Measurements from ENCODE around the gene KLRC4.
"Not testable (repeated sequence)": the region's sequence is repeated elsewhere in the genome, so short reads cannot be mapped to it uniquely, and the experiment has no call there.

KLRC4 gene

DNA sequence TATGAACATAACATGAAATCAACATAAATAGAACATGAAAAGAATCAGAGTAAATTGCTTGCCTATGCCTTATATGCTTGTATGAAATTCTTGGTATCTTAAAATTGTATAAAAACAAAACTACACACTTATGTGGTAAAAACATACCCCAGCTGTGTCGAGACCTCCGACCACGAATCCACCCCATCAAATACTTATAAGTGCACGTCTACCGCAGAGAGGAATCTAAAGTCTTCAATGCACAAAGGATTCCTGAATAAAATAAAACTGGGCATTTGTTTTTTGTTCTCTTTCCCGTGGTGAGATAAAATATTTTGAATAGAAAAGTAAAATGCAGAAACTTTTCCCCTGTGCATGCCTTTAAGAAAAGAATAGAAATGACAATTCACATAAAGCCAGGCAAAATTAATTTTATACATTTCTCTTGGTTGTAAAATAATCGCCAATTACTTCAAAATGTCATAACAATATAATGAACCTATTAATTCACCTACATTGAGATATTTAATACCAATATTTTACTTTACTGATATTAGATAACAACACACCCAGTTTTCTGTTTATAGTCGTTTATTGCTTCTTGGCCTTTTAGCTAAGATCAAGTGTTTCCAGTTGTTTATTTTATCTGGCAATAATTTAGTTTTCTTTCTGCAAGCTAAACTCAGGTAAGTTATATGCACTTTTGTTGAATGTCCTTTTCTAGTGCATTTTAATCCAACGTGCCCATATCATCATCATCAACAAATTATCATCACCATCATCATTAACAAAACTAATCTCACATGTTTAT lies 20.7 kb downstream of the KLRC4 start:
- TF ChIP-seq, protein P1, sequence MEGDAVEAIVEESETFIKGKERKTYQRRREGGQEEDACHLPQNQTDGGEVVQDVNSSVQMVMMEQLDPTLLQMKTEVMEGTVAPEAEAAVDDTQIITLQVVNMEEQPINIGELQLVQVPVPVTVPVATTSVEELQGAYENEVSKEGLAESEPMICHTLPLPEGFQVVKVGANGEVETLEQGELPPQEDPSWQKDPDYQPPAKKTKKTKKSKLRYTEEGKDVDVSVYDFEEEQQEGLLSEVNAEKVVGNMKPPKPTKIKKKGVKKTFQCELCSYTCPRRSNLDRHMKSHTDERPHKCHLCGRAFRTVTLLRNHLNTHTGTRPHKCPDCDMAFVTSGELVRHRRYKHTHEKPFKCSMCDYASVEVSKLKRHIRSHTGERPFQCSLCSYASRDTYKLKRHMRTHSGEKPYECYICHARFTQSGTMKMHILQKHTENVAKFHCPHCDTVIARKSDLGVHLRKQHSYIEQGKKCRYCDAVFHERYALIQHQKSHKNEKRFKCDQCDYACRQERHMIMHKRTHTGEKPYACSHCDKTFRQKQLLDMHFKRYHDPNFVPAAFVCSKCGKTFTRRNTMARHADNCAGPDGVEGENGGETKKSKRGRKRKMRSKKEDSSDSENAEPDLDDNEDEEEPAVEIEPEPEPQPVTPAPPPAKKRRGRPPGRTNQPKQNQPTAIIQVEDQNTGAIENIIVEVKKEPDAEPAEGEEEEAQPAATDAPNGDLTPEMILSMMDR (IDR thresholded peaks at IDR 0.05) = no peak
- TF ChIP-seq ZFX (IDR thresholded peaks at IDR 0.05; ENCODE audit: borderline replicate concordance) = no peak
- no peak overlapping the region for H3K27ac ChIP-seq

DNA sequence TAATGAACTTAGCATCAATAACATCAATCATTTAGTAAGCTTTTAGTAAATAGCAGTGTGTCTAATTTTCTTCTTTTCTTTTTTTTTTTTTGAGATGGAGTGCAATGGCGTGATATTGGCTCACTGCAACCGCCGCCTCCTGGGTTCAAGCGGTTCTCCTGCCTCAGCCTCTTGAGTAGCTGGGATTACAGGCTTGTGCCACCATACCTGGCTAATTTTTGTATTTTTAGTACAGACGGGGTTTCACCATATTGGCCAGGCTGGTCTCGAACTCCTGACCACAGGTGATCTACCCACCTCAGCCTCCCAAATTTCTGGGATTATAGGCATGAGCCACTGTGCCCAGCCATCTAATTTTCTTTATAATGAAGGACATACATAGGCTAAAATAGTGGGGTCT lies 22.1 kb downstream of the KLRC4 start:
- H3K27ac ChIP-seq = not testable (repeated sequence)

DNA sequence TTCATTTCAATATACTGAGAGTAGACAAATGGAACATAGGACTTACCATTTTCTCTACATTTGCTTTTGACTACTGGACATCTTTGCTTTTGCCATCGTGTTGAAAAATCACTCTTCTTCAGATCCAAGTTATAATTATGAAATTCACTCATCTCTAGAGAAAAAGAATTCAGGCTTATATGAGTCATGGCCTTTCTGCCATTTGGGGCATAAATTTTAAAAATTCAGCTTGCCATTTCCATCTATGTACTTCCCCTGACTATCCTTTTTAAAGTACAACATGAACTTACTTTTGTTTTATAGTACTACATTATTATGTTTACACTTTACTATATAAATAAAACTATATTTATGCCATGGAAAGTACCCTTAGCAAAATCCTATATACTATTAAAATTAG lies 22.7 kb downstream of the KLRC4 start:
- TF ChIP-seq, protein P1 (IDR thresholded peaks at IDR 0.05) = no peak
- TF ChIP-seq ZFX (IDR thresholded peaks at IDR 0.05; ENCODE audit: borderline replicate concordance) = no peak
- no peak overlapping the region for H3K27ac ChIP-seq

DNA sequence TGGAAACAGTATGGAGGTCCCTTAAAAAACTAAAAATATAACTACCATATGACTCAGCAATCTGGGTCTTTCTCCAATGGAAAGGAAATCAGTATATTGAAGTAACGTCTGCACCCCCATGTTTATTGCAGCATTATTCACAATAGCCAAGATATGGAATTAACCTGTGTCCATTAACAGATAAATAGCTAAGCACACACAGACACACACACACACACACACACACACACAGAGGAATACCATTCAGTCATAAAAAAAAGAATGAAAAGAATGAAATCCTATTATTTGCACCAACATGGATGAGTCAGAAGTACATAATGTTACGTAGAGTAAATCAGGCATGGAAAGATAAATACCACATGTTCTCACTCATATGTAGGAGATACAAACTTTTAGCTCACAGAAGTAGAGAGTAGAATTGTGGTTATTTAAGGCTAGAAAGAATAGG lies 24.4 kb downstream of the KLRC4 start:
- TF ChIP-seq, protein P1 (IDR thresholded peaks at IDR 0.05) = no peak
- TF ChIP-seq ZFX (IDR thresholded peaks at IDR 0.05; ENCODE audit: borderline replicate concordance) = no peak
- H3K27ac ChIP-seq = no peak overlapping the region

DNA sequence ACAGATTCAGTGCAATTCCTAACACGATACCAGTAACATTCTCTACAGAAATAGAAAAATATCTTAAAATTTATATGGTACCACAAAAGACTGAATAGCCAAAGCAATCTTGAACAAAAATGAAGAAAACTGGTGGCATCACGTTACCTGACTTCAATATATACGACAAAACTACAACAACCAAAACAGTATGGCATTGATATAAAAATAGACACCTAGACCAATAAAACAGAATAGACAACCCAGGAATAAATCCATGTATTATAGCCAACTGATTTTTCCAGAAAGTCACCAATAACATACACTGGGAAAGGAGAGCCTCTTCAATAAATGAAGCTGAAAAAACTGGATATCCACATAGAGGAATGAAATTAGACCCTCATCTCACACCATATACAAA lies 25.4 kb downstream of the KLRC4 start:
- TF ChIP-seq ZFX (IDR thresholded peaks at IDR 0.05; ENCODE audit: borderline replicate concordance) = no peak
- no peak overlapping the region for H3K27ac ChIP-seq

DNA sequence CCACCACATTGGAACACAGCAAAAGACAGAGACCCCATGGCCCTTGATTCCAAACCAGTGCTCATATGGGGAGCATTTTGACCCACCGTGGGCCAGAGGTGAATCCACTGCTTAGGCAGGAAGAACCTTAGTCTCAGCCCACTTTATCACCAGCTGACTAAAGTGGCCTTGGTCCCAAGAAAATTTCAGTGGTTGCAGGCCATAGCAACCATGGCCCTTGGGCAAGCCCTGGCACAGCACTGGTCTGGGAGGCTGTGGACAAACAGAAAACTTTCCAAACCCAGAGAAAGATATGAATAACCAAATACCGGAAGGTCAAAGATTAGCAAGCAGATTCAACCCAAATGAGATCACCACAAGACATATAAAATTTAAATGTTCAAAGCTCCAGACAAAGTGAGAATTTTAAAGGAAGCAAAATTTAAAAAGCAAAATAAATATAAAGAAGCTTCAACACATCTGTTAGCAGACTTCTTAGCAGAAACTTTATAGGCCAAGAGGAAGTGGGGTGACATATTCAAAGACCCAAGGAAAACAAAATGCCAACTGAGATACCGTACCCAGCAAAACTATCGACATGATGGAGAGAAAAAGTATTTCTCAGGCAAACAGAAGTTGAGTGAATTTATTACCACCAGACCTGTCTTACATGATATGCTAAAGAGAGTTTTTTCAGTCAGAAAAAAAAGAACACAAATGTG lies 27.5 kb downstream of the KLRC4 start:
- no peak overlapping the region for H3K27ac ChIP-seq
- TF ChIP-seq, protein P1 (IDR thresholded peaks at IDR 0.05) = no peak
- no peak for TF ChIP-seq ZFX (IDR thresholded peaks at IDR 0.05; ENCODE audit: borderline replicate concordance)

DNA sequence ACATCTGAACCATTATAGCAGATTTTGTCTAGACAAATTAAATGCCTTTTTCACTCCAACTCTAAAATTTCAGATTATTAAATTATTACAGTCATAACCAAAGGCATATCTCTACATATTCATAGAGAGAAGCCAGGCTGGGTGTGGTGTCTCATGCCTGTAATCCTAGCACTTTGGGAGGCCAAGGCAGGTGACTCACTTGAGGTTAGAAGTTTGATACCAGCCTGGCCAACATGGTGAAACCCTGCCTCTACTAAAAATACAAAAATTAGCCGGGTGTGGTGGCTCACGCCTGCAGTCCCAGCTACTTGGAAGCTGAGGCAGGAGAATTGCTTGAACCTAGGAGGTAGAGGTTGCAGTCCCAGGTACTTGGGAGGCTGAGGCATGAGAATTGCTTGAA lies 30.8 kb downstream of the KLRC4 start:
- H3K27ac ChIP-seq = not testable (repeated sequence)

DNA sequence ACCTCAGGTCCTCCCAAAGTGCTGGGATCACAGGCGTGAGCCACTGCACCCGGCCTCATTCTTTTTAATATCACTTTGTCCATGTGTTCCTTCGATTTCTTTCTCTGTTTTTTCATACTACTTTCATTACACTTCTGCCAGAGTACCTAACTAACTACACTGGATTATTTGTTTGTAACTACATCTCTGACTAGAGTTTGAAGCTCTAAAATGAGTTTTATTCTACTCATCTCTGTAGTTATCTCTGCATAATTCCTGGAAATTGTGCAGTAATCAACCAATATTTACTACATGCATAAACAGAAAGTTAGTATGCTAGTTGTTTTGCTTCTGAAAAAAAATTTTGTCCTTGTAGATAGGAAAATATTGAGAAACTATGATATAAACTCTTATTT lies 34.9 kb downstream of the KLRC4 start:
- H3K27ac ChIP-seq = no peak overlapping the region
- TF ChIP-seq ZFX (IDR thresholded peaks at IDR 0.05; ENCODE audit: borderline replicate concordance) = no peak
- TF ChIP-seq, protein P1 (IDR thresholded peaks at IDR 0.05) = no peak

DNA sequence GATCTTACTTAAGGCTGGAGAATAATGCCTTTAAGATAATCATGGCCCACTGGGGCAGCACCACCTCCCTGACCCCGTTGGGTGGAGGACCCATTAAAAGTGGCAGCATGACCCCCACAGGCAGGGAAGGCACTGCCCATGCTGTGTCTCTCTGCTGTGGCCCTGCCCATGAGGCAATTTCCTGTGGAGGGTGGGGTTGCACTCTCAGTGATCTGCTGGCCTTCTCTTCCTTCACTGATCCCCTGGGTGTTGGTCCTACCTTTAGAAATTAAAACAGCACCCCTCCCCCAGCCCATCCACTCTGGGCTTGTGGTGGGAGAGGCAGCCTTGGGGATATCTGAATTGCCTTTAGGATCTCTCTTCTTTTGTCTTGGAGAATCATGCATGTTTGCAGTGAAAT lies 37.0 kb downstream of the KLRC4 start:
- H3K27ac ChIP-seq = peak overlapping the region; percentile 81
- TF ChIP-seq ZFX (IDR thresholded peaks at IDR 0.05; ENCODE audit: borderline replicate concordance) = no peak
- TF ChIP-seq, protein P1 (IDR thresholded peaks at IDR 0.05) = no peak

DNA sequence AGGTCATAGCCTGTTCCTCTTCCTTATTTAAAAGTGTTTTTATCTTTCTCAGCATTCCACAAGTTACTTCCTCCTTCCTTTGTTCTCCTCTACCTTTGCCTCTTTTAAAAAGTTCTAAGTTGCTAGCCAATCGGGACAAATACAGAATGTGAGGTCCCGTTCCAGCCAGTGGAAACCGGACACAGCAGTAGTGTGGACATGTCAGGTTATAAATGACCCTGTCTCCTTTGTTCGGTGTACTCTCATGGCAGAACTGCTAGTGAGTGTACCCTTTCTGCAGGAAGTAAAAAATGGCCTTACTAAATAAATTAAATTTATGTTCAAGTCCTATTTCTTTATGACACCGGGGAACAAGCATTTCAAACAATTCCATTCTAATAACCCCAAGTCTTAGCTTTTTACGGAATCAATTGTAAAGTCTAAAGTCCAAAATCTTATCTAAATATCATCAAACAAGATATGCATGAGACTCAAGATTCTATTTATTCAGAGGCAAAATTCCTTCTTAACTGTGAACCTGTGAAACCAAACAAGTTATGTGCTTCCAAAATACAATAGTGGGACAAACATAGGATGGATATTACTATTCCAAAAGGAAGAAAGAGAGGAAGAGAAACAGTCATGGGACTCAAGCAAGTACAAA lies 37.5 kb downstream of the KLRC4 start:
- H3K27ac ChIP-seq = peak overlapping the region; percentile 81

All from 22Rv1 (cell line).